ENCODE measurements around the gene SHB. TPM values are rescaled to one million over a fixed set of nuclear protein-coding genes. Genes with fewer than 3 reads are reported as not detected.

SHB gene
- total and polyA plus RNA-seq, 2 of the 13 experiments (the other 11 are each of a cell fraction or from before 2014, with no cell fraction given) = 19.4 to 20.7 TPM

GRCh38 chr9:38009035-38009501 is 60.0 kb downstream of the SHB start (continued):
- TF ChIP-seq ZBTB46 (CRISPR knock-in tag; IDR thresholded peaks at IDR 0.05; ENCODE audit: borderline replicate concordance) (no peak), STAG1 (CRISPR knock-in tag; IDR thresholded peaks at IDR 0.05) (no peak), HCFC1 (IDR thresholded peaks at IDR 0.05; ENCODE audit: low read depth, low read length) (no peak), ATF1 (CRISPR knock-in tag; IDR thresholded peaks at IDR 0.05) (no peak), ZNF83 (CRISPR knock-in tag; IDR thresholded peaks at IDR 0.05; ENCODE audit: borderline replicate concordance) (no peak), ZNF354B (CRISPR knock-in tag; IDR thresholded peaks at IDR 0.05) (no peak), RFXAP (CRISPR knock-in tag; IDR thresholded peaks at IDR 0.05; ENCODE audit: borderline replicate concordance) (0 out of 2 replicates have a peak, but pooled peaks have one; percentile 1), SNAPC2 (CRISPR knock-in tag; IDR thresholded peaks at IDR 0.05) (no peak), ETV6 (CRISPR knock-in tag; conservative IDR thresholded peaks at IDR 0.05) (no peak), ZNF510 (CRISPR knock-in tag; IDR thresholded peaks at IDR 0.05; ENCODE audit: low read depth) (no peak), MYPOP (CRISPR knock-in tag; IDR thresholded peaks at IDR 0.05) (0 out of 2 replicates have a peak, but pooled peaks have one; percentile 36), KMT2B (CRISPR knock-in tag; IDR thresholded peaks at IDR 0.05) (no peak), POLR2G (IDR thresholded peaks at IDR 0.05; ENCODE audit: low read depth, low read length) (0 out of 2 replicates have a peak, but pooled peaks have one; percentile 47)
- TF ChIP-seq, protein P1, sequence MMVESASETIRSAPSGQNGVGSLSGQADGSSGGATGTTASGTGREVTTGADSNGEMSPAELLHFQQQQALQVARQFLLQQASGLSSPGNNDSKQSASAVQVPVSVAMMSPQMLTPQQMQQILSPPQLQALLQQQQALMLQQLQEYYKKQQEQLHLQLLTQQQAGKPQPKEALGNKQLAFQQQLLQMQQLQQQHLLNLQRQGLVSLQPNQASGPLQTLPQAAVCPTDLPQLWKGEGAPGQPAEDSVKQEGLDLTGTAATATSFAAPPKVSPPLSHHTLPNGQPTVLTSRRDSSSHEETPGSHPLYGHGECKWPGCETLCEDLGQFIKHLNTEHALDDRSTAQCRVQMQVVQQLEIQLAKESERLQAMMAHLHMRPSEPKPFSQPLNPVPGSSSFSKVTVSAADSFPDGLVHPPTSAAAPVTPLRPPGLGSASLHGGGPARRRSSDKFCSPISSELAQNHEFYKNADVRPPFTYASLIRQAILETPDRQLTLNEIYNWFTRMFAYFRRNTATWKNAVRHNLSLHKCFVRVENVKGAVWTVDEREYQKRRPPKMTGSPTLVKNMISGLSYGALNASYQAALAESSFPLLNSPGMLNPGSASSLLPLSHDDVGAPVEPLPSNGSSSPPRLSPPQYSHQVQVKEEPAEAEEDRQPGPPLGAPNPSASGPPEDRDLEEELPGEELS (CRISPR knock-in tag; IDR thresholded peaks at IDR 0.05) = no peak
- TF ChIP-seq, protein P2, sequence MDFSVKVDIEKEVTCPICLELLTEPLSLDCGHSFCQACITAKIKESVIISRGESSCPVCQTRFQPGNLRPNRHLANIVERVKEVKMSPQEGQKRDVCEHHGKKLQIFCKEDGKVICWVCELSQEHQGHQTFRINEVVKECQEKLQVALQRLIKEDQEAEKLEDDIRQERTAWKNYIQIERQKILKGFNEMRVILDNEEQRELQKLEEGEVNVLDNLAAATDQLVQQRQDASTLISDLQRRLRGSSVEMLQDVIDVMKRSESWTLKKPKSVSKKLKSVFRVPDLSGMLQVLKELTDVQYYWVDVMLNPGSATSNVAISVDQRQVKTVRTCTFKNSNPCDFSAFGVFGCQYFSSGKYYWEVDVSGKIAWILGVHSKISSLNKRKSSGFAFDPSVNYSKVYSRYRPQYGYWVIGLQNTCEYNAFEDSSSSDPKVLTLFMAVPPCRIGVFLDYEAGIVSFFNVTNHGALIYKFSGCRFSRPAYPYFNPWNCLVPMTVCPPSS (IDR thresholded peaks at IDR 0.05) = no peak
- TF ChIP-seq, protein P3, sequence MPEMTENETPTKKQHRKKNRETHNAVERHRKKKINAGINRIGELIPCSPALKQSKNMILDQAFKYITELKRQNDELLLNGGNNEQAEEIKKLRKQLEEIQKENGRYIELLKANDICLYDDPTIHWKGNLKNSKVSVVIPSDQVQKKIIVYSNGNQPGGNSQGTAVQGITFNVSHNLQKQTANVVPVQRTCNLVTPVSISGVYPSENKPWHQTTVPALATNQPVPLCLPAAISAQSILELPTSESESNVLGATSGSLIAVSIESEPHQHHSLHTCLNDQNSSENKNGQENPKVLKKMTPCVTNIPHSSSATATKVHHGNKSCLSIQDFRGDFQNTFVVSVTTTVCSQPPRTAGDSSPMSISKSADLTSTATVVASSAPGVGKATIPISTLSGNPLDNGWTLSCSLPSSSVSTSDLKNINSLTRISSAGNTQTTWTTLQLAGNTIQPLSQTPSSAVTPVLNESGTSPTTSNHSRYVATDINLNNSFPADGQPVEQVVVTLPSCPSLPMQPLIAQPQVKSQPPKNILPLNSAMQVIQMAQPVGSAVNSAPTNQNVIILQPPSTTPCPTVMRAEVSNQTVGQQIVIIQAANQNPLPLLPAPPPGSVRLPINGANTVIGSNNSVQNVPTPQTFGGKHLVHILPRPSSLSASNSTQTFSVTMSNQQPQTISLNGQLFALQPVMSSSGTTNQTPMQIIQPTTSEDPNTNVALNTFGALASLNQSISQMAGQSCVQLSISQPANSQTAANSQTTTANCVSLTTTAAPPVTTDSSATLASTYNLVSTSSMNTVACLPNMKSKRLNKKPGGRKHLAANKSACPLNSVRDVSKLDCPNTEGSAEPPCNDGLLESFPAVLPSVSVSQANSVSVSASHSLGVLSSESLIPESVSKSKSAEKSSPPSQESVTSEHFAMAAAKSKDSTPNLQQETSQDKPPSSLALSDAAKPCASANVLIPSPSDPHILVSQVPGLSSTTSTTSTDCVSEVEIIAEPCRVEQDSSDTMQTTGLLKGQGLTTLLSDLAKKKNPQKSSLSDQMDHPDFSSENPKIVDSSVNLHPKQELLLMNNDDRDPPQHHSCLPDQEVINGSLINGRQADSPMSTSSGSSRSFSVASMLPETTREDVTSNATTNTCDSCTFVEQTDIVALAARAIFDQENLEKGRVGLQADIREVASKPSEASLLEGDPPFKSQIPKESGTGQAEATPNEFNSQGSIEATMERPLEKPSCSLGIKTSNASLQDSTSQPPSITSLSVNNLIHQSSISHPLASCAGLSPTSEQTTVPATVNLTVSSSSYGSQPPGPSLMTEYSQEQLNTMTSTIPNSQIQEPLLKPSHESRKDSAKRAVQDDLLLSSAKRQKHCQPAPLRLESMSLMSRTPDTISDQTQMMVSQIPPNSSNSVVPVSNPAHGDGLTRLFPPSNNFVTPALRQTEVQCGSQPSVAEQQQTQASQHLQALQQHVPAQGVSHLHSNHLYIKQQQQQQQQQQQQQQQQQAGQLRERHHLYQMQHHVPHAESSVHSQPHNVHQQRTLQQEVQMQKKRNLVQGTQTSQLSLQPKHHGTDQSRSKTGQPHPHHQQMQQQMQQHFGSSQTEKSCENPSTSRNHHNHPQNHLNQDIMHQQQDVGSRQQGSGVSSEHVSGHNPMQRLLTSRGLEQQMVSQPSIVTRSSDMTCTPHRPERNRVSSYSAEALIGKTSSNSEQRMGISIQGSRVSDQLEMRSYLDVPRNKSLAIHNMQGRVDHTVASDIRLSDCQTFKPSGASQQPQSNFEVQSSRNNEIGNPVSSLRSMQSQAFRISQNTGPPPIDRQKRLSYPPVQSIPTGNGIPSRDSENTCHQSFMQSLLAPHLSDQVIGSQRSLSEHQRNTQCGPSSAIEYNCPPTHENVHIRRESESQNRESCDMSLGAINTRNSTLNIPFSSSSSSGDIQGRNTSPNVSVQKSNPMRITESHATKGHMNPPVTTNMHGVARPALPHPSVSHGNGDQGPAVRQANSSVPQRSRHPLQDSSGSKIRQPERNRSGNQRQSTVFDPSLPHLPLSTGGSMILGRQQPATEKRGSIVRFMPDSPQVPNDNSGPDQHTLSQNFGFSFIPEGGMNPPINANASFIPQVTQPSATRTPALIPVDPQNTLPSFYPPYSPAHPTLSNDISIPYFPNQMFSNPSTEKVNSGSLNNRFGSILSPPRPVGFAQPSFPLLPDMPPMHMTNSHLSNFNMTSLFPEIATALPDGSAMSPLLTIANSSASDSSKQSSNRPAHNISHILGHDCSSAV (CRISPR knock-in tag; IDR thresholded peaks at IDR 0.05; ENCODE audit: borderline replicate concordance) = no peak

All from HepG2 (cell line).